ENCODE measurements around the gene MDC1. TPM values are rescaled to one million over a fixed set of nuclear protein-coding genes. Genes with fewer than 3 reads are reported as not detected.

MDC1 gene
- total RNA-seq, 2 experiments from 2014 or later, result 50.5 to 56.8 TPM

DNA sequence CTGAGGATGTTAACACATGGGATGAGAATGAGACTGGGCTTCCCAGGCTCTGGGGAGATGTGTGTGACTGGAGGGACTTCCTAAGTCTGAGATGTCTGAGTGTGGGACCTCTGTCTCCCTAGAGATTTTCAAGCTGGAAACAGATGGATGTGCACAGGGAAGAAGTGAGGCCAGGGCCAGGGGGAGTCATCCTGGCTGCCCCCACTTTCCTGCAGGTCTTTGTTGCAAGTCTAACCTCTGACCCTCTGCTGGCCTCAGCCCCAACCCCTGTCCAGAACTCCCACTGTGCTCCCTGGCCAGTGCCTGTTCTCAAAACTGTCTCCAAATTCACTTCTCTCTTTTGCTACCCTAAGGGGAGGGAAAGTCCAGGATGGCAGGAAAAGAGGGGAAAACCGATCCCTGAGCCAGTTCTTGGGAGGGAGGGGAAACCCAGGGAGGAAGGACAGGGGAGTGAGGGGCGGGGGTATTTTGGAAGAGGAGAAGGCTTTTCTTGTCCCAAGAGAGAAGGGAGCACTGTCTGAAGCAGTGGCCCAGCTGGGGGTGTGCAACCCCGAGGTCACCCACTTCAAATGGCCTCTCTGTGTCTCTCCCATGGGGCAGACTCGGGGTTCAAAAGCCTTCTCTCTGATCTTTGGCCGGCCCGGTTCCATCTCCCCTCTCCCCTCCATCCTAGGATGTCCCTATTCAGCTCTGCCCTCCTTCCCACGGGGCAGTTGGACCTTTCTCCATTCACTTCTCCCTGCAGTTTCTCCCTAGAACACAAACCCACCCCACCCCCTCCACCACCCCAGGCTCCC is 33.7 kb downstream of the MDC1 start:
- H3K27ac Mint-ChIP-seq, result peak overlapping the region; percentile 94
- peak overlapping the region; percentile 99 for H3K4me3 ChIP-seq (ENCODE audit: low read length)
- H3K4me1 Mint-ChIP-seq (ENCODE audit: low read depth), result peaks cover 57% of the 10 kb centered on the region
- H3K9me3 Mint-ChIP-seq, result no peaks in the 10 kb centered on the region
- H3K4me1 ChIP-seq (ENCODE audit: insufficient read depth, low read length), result peaks cover 54% of the 10 kb centered on the region
- ChIA-PET CTCF (interaction anchor here (1.8 to 15.4 kb wide), 2 partner anchors 40 to 138 kb away, joined by 4 to 526 read pairs; partner anchors contain the start of genes MDC1 and TUBB), POLR2A (interaction anchor here (0.8 to 8.1 kb wide), 7 partner anchors 21 to 183 kb away, joined by 3 to 381 read pairs (median 9); partner anchors contain the start of genes ABCF1, MDC1 and TUBB)
- peak overlapping the region; percentile 98 for H3K4me3 Mint-ChIP-seq
- intact Hi-C loops (cut with DNase I, micrococcal nuclease), result loop anchor here in 1 of 2 experiments (5.0 kb wide), 1 partner anchor 404 kb away; no protein-coding TSS in a partner anchor
- no peaks in the 10 kb centered on the region for H3K27me3 Mint-ChIP-seq
- H3K9me3 ChIP-seq (ENCODE audit: control insufficient read depth in 1 of 2, insufficient read depth in 1 of 2, low read length in 2 of 2), result no peaks in the 10 kb centered on the region
- TF ChIP-seq, protein P1, sequence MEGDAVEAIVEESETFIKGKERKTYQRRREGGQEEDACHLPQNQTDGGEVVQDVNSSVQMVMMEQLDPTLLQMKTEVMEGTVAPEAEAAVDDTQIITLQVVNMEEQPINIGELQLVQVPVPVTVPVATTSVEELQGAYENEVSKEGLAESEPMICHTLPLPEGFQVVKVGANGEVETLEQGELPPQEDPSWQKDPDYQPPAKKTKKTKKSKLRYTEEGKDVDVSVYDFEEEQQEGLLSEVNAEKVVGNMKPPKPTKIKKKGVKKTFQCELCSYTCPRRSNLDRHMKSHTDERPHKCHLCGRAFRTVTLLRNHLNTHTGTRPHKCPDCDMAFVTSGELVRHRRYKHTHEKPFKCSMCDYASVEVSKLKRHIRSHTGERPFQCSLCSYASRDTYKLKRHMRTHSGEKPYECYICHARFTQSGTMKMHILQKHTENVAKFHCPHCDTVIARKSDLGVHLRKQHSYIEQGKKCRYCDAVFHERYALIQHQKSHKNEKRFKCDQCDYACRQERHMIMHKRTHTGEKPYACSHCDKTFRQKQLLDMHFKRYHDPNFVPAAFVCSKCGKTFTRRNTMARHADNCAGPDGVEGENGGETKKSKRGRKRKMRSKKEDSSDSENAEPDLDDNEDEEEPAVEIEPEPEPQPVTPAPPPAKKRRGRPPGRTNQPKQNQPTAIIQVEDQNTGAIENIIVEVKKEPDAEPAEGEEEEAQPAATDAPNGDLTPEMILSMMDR (IDR thresholded peaks at IDR 0.05), result no peak
- DNase-seq (peak in 3 of 14 experiments; percentile 25 to 45 (median 31)), ATAC-seq (ENCODE audit: poor library complexity) (no peak)
- peaks cover 78% of the 10 kb centered on the region for H3K36me3 Mint-ChIP-seq (ENCODE audit: low read depth)
- peaks cover 28% of the 10 kb centered on the region for H3K36me3 ChIP-seq (ENCODE audit: insufficient read depth, low read length)
- H3K27ac ChIP-seq (ENCODE audit: low read depth in 1 of 2, low read length in 2 of 2), result peak overlapping the region; percentile 71 to 98
- no peaks in the 10 kb centered on the region for H3K27me3 ChIP-seq (ENCODE audit: control insufficient read depth in 1 of 2, insufficient read depth in 2 of 2, low read length in 2 of 2)

DNA sequence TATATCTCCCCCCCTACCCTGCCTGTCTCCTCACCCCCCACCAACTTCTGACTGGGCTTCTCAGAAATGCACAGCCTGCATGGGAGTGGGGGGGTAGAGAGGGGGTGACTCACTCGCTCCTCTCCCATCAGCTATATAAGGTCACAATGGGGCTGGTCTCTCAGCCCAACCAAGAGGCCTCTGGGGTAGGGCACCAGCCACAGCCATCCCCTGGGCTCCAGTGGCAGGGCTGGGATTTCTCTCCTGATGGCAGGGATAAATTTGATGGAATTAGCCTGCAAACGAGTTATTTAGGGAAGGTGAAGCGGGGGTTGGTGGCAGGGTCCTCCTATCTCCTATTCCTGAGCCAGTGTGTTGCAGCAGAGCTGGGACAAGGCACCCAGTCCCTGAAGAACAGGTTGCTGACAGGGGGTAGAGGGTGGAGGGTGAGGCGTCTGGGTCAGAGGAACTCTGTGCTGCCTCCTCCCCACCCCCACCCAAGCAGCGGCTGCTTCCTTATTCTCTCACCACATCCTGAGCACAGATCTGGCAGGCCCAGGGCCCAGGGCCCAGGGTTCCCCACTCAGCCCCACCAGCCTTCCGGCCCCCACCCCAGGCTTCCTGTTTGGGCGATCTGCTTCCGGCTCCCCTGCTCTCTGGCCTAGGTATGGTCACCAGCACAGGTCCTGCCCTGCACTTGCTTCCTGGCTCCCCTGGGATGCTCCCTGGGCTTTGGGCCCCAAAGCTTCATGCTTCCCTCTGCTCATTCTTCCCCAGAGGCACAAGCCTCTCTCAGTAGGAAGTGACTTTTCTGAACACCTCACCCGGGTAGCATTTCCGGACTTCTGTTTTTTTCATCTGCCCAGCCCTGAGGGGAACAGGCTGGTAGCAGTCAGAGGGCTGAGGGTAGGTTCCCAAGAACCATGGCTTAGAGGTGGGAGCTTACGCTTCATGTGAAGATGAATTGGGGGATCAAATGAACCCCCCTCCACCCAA is 34.7 kb downstream of the MDC1 start:
- peak overlapping the region; percentile 98 for H3K4me3 Mint-ChIP-seq
- POLR2A ChIA-PET, result interaction anchor here (0.6 to 8.1 kb wide), 13 partner anchors 22 to 626 kb away, joined by 3 to 381 read pairs (median 3); partner anchors contain the start of genes ABCF1, MDC1, MRPS18B and PPP1R10
- H3K4me1 Mint-ChIP-seq (ENCODE audit: low read depth), result peaks cover 48% of the 10 kb centered on the region

More for the DNA sequence above, 34.7 kb downstream of the MDC1 start:
- H3K4me1 ChIP-seq (ENCODE audit: insufficient read depth, low read length), result peaks cover 50% of the 10 kb centered on the region
- Mint-ChIP-seq H3K36me3 (ENCODE audit: low read depth) (peaks cover 78% of the 10 kb centered on the region), H3K9me3 (no peaks in the 10 kb centered on the region), H3K27me3 (no peaks in the 10 kb centered on the region), H3K27ac (peak overlapping the region; percentile 94)
- TF ChIP-seq, protein P1 (IDR thresholded peaks at IDR 0.05), result no peak
- DNase-seq, result peak; percentile 72 to 95 (median 87)
- no peaks in the 10 kb centered on the region for H3K9me3 ChIP-seq (ENCODE audit: control insufficient read depth in 1 of 2, insufficient read depth in 1 of 2, low read length in 2 of 2)
- peak; percentile 66 for ATAC-seq (ENCODE audit: poor library complexity)
- CTCF ChIA-PET, result interaction anchor here (0.7 to 15.4 kb wide), 5 partner anchors 41 to 202 kb away, joined by 3 to 526 read pairs (median 3); partner anchors contain the start of genes DDR1, MDC1 and TUBB
- intact Hi-C loops (cut with DNase I, micrococcal nuclease), result loop anchor here in 1 of 2 experiments (1.0 to 5.0 kb wide), 2 partner anchors 39 to 405 kb away; no protein-coding TSS in a partner anchor
- H3K27ac ChIP-seq (ENCODE audit: low read depth in 1 of 2, low read length in 2 of 2), result peak overlapping the region; percentile 71 to 98
- H3K27me3 ChIP-seq (ENCODE audit: control insufficient read depth in 1 of 2, insufficient read depth in 2 of 2, low read length in 2 of 2), result no peaks in the 10 kb centered on the region
- peak overlapping the region; percentile 99 for H3K4me3 ChIP-seq (ENCODE audit: low read length)
- H3K36me3 ChIP-seq (ENCODE audit: insufficient read depth, low read length), result peaks cover 36% of the 10 kb centered on the region

Data from CD4-positive, alpha-beta T cell (primary cell).